Stimulated activated CD8-positive, alpha-beta memory T cell treated with anti-CD3 and anti-CD28 coated beads, Interleukin-2, amount 100 ng/mL, for 1 hour (primary cell): ENCODE data around the gene C6orf163.

ENCODE experiments used
- DNase-seq, 2 donors: peaks; one replicate each; pipeline ENCODE4 v3.0.0-alpha.2; 2020; ENCODE audit warnings: low read depth in 2 of 2

The C6orf163 gene

DNA sequence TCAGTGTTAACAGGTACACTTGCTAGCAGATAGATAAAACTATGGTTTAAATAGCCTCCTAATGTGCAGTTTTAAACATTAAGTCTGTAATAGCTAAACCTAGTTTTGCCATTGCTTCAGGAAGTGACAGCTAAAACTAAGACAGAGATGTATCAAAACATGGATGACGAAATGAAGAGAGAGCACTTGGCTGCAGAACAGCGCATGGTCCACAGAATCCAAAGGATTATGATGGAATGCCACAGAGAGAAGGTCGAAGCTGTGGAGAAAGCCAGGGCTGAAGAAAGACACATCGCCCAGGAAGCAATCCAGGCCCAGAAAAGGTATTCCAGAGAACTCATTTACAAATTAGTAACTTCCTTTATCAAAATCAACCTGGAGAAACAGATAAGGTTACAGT lies 11.6 kb downstream of the C6orf163 start:
- no peak for DNase-seq

DNA sequence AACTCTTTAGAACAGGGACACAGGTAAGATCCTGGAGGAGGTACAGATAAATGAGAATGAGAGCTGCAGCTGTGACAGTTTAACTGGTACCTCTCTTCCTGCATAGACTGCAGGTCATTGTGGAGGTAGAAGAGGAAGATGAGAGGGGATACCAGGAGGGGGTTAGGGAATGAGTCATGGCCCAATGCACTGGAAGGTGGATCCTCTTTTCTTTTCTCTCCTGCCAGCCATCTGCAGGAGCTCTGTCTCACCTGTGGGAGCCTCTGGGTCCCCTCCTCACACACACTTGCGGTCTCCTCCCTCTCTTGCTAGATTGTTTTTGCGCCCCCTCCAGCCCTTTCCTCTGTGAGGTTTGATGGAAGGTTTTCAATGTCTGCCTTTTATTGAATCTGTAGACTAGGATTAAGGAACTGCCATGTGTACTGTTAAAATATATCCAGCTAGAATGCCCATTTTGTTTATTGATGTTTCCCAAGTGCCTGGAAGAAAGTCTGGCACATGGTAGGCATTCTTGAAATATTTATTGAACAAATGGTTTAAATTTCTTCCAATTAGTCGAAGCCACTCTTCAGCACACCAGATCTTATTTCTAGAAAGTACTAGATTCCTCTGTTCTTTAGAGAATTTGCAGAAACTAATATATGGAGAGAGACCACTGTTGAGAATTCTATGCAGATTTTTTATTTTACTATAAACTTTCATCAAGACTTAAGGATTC lies 13.0 kb downstream of the C6orf163 start:
- no peak for DNase-seq

DNA sequence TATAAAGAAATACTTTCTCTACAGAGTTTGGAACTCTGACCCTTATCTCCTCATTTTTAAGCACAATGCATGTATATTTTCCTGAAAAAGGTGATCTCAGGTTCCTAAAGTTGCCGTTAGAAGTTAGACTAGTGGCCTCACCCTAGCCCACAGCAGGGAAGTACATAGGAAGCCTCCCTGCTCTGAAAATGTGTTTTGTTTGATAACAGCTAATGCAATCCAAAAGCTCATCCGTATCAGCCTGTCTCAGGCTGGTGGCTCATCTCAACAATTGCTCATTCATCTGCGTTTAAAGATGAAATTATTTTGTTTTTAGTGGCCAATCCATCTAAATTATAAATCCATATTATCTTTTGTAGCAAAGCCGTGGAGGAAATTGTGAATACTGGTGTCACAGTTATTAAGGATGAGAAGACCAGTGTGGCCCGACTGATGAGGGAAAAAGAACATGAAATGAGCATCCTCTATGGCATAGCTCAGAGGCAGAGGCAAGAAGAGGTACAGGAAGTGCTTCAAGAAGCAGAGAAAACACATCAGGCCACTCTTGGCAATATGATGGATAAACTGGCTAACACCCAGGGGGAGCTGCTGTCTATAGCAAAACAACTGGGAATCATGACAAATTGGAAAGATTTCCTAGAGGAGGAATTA lies 20.1 kb downstream of the C6orf163 start:
- DNase-seq, result no peak

DNA sequence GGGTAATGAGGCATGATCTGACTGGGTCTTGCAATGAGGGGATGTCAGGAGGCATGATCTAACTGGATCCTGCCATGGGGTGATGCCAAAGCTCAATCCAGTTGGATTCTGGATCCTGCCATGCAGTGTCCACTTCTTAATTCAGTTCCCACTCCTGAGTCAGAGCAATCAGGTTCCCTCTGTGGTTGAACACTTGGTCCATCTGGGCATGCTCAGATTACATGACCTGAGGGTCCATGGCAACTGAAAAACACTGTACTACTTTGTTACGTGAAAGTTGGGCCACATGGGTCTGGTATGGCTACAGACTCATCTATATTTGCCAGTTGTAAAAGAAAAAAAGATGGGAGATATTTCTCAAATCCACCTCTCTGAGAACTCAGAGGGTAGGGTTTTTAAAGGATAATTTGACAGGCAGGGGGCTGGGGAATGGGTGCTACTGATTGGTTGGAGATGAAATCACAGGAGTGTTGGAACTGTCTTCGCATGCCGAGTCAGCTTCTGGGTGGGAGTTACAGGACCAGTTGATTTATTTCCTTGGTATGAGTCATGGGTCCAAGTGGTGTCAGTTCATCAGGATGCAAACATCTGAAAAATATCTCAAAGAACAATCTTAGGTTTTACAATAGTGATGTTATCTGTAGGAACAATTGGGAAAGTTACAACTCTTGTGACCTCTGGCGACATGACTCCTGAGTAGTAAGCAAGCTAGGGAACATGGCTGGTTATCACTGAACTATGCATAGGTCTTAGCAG lies 21.6 kb downstream of the C6orf163 start:
- DNase-seq, result no peak

DNA sequence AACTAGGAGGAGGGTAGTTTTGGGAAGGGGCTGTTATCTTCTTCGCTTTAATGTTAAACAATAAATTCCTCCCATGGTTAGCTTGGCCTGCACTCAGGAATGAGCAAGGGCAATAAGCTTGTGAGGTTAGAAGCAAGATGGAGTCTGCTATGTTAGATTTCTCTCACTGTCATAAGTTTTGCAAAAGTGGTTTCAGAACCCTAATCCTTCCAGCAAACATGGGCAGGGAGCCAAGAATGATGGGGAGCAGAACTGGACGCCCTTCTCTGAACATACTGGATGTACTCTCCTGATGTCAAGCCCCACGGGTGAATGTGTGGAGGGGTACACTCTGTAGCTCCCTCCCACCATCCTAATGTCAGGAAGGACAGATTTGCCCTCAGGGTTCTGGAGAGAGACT lies 22.3 kb downstream of the C6orf163 start:
- DNase-seq, result no peak

DNA sequence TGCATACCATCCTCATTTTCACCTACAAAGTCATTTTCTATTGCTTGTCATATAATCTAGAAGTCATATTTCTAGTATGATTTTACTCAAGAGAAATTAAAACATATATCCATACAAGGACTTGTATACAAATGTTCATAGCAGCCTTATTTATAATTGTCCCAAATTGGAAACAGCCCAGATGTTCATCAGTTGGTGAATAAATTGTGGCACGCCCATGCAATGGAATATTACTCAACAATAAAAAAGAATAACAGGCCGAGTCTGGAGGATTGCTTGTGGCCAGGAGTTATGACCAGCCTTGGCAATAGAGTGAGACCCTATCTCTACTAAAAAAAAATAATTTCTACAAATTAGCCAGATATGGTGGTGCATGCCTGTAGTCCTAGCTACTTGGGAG lies 28.8 kb downstream of the C6orf163 start:
- DNase-seq, result no peak

DNA sequence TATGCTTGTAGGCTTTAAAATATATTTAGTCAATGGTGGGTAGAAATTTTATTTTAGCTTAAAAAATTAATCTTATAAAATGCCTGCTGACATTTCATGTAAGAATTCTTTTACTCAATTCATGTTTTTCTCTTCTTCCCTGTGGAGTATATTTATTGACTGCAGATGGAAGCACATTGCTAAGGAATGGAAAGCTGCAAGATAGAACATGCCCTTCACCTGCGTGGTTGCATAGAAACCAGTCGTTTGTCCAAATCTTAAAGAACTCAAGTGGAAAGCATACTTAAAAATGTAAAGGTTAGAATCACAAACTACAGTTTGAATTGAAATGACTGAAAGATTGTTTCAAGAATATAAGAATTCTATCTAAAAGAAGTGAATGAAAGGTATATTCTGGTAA lies 30.7 kb downstream of the C6orf163 start:
- DNase-seq, result no peak

DNA sequence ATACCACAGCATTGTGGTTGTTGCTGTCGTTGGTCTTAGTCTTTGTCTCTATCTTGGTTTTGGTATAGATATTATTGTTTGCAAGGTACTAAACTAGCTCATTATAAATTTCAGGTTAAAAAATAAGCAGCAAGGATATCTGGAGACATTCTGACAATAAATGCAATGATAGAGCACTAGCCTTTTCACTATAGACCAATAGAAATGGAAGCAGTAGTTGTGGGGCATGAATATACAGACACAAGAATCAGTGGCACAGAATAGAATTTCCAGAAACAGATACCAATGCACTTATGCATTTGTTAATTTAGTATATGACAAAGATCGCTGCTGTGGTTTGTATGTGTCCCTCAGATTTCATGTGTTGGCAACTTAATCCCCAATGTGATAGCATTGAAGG lies 32.0 kb downstream of the C6orf163 start:
- no peak for DNase-seq

DNA sequence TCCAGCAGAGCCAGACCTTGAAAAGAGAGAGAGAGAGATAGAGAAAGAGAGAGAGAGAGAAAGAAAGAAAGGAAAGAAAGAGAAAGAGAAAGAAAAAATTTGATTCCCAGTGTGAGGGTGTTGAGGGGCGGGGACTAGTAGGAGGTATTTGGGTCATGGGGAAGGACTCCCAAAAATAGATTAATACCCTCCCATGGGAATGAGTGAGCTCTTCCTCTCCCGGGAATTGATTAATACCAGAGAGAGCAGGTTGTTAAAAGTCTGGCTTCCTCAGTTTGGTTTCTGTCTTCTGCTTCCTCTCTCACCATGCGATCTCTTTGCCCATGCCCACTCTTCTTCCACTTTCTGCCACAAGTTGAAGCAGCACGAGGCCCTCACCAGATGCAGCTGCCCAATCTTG lies 34.3 kb downstream of the C6orf163 start:
- no peak for DNase-seq

DNA sequence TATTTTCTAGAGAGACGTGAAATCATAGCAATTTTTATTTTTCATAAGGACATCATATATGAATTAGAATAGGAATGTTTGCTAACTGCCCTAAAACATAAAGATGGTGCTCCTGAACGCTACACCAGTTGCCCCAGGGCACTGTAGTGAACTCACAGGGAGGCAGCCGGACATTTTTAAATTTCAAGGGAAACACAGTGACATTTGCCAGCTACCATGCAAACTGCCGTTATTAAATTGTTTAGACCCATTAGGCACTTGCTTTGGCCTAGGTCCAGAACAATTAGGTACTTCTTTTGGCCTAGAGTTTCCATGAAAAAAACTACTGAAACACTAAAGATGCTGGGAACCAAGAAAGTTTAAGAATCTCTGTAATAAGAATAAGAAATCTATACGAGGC lies 38.2 kb downstream of the C6orf163 start:
- no peak for DNase-seq

DNA sequence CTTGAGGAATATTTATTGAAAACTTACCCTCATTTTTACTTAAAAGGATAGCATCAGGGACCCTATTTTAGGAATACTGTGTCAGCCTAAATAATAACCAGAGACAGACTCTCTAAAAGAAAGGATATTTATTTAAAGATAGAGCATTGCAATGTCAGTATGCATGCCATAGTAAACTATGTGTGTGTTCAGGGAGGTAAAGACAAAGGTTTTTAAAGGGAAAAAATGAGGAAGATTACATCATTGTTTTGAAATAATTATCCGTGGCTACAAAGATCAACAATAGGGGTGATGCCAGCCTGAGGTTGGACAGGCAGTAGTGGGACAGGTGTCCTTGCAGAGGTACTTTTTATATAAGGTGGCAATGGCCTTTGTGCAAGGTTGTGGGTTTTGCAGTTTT lies 39.4 kb downstream of the C6orf163 start:
- no peak for DNase-seq

DNA sequence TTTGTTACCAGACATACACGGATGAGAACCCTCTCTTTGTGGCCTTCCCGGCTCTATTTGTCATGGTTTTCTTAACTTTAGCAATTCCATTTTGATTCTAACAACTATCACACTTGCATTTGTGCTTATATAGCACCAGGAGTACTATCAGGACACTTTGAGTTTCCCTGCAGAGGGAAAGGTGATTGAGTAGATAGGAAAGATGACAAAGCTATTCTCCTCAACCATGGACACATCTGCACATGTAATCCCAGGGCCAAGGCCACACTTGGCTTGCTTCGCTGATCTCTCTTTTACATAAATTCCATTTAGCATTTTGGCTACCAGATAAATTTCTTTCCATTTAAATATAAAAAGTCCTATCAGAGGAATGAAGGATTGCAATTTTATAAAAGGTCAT lies 39.8 kb downstream of the C6orf163 start:
- no peak for DNase-seq

DNA sequence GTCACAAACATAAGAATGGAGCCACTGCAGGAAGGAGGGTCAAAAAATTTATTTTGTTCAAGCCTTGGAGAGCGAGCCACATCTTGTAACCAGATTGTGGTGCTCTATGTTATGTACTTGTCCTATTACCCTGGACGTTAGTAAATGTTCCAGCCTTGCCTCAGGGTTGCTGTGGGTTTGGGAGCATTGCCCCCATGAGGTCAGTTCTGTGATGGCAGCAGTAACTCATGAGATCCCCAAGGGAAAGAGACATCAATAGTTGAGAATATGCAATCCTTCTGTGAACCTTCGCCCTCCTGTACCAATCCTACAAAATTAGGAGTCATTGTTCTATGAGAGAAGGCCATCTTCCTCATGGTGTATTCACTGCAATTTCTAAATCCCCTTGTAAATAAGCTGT lies 46.7 kb downstream of the C6orf163 start:
- DNase-seq, result no peak

DNA sequence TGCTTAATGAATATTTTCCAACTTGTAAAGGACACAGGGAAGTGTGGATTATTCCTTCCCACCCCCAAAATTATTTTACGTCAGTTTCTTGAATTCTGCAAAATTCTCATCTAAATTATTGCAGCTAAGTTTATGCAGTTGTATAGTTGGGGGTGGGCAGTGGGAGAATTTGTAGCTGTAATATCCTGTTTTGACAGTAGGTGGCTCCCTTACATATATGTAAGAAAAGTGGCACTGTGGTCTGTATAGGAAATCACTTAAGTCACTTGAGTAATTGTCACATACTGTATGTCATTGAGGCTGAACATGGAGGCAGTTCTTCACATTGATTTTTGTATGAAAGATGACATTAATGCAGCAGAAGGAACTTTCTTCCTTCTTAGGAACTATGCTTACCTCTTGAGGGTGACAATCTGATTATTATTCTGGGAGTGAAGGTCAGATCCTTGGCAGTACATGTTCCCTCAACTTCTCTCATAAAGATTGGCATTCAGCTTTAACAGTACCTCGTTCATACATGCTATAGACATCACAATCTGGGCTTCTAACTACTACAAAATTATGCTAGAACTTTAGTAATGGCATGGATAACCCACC lies 48.5 kb downstream of the C6orf163 start:
- no peak for DNase-seq

DNA sequence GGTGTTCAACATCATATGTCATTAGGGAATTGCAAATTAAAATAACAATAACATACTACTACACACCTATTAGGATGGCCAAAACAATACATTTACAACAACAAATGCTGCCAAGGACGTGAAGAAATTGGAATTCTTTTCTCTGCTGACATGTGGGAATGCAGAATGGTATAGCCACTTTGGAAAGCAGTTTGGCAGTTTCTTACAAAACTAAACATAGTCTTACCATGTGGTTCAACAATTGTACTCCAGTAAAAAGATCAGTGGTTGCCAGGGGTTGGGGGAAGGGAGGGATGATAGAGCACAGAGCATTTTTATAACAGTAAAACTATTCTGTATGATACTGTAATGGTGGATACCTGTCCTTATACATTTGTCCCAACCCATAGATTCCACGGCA lies 50.8 kb downstream of the C6orf163 start:
- no peak for DNase-seq

DNA sequence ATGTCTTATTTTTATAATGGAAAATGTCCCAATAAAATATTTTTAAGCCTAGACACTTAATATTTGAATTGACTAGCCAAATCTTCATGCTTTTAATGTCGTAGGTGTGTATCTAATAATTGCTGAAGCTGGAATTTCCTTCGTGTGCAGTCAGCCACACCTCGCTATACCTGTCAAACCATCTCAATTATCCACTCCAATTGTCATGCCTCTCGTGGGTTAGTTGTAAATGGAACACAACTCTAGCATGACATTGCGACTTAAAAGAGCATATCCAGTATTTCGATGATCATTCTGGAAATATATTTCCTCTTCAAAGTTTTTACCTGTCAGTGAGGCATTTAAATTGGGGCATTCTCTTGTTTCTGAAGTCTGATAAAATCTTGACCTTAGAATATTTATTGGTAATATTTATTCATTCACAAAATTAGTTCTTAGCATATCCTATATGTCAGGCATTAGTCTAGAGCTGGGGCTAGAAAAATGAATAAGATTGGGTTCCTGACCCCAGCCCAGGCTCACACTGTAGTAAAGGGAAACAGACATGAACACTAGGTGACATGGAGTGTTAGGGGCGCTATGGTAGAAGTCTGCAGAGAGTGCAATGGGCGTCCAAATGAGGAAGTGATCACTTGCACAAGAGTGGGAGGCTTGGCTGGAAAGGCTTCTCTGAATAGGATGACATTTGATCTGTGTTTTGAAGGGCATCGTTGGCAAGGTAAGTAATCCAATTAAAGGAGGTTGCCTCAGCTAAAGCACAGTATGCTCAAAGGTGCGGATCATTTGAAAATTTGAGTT lies 52.2 kb downstream of the C6orf163 start:
- no peak for DNase-seq

DNA sequence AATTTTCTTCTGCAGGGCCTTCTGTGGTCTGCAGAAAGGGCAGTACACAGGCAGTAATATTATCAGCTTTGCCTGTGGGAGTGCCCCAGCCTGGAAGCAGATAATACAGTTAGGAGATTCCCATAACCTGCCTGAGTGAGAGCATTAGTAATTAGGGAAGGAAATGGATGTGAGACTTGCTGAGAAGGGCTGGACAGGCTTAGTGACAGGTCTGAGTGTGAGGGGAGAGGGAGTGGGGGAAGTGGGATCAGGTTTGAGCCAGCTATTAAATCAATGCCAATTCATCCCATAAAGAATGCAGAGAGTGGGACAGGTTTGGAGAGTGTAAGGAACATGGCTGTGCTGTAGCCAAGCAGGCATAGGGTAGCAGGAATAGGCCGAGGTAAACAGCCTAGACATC lies 53.0 kb downstream of the C6orf163 start:
- DNase-seq, result no peak

DNA sequence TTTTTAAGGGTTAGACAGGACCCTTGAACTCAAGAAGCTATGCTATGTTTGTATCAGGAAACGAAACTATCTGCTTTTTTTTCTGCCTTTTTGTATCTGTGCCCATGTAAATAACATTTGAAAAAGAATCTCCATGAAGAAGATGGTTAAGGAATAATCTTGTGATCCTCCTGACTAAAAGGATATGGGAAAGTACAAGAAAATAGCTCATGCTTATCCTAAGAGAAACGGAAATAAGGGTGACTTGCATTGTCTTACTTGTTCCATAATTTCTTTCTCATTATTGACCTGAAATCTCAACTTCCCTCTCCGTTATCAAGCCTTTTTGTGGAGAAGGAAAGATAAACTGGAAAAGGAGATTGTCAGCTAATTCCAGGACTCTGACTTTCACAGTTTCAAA lies 57.2 kb downstream of the C6orf163 start:
- no peak for DNase-seq

DNA sequence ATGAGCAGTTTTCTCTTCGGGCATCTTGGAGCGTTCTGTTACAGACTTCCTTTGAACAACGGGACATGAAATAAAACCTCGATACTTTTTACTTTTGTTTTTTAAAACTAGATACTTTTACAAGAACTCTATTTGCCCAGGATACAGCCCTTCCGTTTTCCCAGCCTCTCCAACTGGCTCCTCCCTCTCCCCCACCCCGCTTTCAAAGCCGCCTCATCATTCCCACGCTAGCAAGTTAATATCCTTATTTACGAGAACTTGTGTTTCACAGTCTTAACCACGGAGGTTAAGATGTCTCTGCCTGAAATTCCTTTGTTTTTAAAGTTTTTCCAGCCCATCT lies 62.9 kb downstream of the C6orf163 start:
- DNase-seq, result no peak

DNA sequence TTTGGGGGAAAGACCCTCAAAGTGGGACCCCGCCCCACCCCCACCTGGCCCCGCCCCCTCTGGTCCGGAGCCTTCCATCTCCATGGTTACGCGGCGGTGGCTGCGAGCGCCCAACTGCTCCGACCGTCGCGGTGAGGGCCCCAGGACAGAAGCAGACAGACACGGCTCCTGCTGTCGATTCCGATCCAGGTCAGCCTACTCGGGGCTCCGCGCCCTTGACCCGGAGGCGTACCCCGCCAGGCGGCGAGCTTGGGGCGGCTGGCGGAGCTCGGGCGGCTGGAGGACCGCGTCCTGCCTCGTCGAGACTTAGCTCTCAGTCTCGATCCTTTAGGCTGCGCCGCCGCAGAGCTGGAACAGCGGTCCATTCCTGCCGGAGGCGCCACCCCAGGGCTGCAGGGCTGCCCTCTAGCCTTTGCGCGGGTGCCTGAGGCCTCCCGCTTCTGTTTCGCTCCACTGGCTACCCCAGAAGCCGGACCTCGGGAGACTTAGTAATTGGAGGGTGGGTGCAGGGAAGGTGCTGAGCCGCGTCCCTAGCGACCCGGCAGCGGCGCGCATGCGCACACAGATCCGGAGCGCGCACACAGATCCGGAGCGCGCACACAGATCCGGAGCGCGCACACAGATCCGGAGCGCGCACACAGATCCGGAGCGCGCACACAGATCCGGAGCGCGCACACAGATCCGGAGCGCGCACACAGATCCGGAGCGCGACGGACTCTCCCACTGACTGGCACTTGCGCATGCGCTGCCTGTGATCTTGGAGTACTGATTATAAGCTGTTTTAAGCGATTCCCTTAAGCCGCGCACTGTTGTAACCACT lies 63.5 kb downstream of the C6orf163 start, which contains the start of gene CFAP206:
CFAP206 (plus strand) TSS at position 72 of the 820 bp plus-strand sequence. CDS start 1,868 bp downstream, outside the sequence.
- peak; percentile 48 to 68 for DNase-seq

DNA sequence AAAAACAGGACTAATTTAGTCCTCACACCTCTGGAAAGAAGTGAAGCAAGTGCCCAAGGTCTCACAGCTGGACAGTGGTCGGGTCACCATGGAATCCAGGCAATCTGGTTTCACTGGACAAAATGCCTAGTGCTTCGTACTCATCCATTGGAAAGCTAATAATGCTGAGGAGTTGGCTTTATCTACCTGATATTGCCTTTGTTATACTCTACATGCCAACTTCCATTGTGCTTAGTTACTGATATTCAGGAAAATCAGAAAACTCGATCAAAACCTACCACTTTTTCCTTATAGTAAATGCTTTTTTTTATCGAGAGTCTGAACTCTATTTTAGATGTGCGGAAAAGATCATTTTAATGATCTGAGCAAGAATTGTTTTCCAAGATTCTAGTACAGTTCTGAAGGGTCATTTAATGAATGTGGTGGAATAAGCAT lies 64.1 kb downstream of the C6orf163 start:
- DNase-seq, result no peak
